NCI-H82 treated with DMSO at 0.1 percent for 48 hours (cell line): ENCODE measurements around the gene RNF112.
"Not testable (repeated sequence)": the region's sequence is repeated elsewhere in the genome, so short reads cannot be mapped to it uniquely, and the experiment has no call there.

Source experiments
- DNase-seq: peaks from one replicate; lab custom pipeline; 2025; ENCODE audit not compliant: unreplicated experiment; lab: John Stamatoyannopoulos, UW

Gene RNF112

GRCh38 chr17:19443148-19443547 lies 32.1 kb downstream of the RNF112 start:
- no peak for DNase-seq

GRCh38 chr17:19445105-19445504 lies 34.1 kb downstream of the RNF112 start:
- no peak for DNase-seq

GRCh38 chr17:19446577-19446976 lies 35.5 kb downstream of the RNF112 start:
- DNase-seq, result not testable (repeated sequence)

- DNase-seq, result peak; percentile 76
Observed at GRCh38 chr17:19447085-19447583, 36.1 kb downstream of the RNF112 start.

GRCh38 chr17:19448341-19449268 lies 37.6 kb downstream of the RNF112 start:
- DNase-seq, result peak; percentile 33

- DNase-seq, result no peak
Observed at GRCh38 chr17:19449656-19450055, 38.6 kb downstream of the RNF112 start.

GRCh38 chr17:19453296-19453695 lies 42.3 kb downstream of the RNF112 start:
- DNase-seq, result no peak

GRCh38 chr17:19454074-19454473 lies 43.0 kb downstream of the RNF112 start:
- DNase-seq, result no peak

GRCh38 chr17:19456016-19456927 lies 45.2 kb downstream of the RNF112 start:
- DNase-seq, result no peak

- no peak for DNase-seq
Observed at GRCh38 chr17:19457046-19457445, 46.0 kb downstream of the RNF112 start.

GRCh38 chr17:19457830-19458271 lies 46.8 kb downstream of the RNF112 start:
- peak; percentile 97 for DNase-seq

GRCh38 chr17:19458481-19458880 lies 47.4 kb downstream of the RNF112 start:
- not testable (repeated sequence) for DNase-seq

GRCh38 chr17:19459018-19459655 lies 48.1 kb downstream of the RNF112 start:
- DNase-seq, result not testable (repeated sequence)

- DNase-seq, result no peak
Observed at GRCh38 chr17:19460700-19461099, 49.7 kb downstream of the RNF112 start.

- no peak for DNase-seq
Observed at GRCh38 chr17:19461116-19461515, 50.1 kb downstream of the RNF112 start.

- no peak for DNase-seq
Observed at GRCh38 chr17:19461681-19462080, 50.6 kb downstream of the RNF112 start.

GRCh38 chr17:19462456-19463035 lies 51.5 kb downstream of the RNF112 start:
- DNase-seq, result not testable (repeated sequence)

- no peak for DNase-seq
Observed at GRCh38 chr17:19464031-19465026, 53.3 kb downstream of the RNF112 start.
